ENCODE measurements around the gene MST1.

The MST1 gene

DNA sequence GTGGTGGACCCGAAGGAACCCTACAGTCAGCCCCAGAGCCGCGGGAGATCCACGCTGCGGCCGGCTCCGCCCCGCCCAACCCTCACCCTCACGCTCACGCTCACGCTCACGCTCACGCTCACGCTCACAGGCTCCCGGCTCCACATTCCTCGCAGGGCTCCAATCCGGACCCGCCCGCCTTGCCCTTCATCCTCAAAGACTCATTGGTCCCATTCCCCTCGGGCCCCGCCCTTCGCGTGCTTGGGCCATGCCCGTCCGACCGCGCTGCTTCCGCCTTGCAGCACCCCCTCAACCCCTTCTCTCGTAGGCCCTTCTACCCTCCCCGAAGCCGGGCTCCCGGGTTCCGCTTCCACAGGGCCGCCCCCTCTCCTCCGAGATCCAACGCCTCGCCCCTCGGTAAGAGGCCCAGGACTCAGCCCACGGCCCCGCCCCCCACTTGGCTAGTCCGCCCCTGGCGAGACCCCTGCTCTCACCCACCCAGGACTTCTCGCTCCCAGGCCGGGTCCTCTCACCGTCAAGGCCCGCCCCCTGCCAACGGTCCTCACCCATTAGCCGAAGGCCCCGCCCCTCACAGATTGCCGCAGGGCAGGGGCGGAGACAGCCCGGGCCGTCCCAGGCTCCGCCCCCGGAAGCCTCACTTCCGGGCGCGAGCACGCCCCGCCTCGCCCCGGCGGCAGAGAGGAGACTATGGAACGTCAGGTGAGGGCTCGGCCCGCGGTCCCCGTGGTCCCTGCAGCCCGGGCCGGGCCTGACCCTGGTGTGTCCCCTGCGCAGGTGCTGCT lies 15.4 kb downstream of the MST1 start, which contains the start of gene APEH:
Gene APEH (plus strand): TSS at position 637 of the 782 bp plus-strand sequence. CDS start 51 bp downstream, at position 688.
- DNase-seq: no peak

GRCh38 chr3:49673121-49673714 lies 16.1 kb downstream of the MST1 start:
- no peak for DNase-seq

GRCh38 chr3:49671291-49672288 lies 17.7 kb downstream of the MST1 start:
- DNase-seq: no peak

DNA sequence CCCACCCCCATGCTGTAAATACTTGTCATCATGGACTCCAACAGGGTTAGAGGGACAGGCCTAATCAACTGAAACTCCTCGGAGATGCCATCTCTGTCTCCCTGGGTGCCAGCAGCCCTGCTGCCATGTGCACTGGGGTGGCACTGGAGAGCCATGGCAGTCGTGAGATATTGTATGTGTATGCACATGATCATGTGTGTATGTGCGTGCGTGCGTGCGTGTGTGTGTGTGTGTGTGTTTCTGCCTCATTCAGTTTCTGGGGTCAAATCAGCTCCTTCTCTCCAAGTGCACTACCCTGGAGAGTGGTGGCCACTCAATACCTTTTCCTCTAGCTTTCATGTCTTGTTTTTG lies 18.4 kb downstream of the MST1 start:
- no peak for DNase-seq

GRCh38 chr3:49669352-49669751 lies 19.9 kb downstream of the MST1 start:
- DNase-seq: no peak

GRCh38 chr3:49668861-49669260 lies 20.4 kb downstream of the MST1 start:
- DNase-seq: no peak

- no peak for DNase-seq
These were observed 20.9 kb downstream of the MST1 start for GRCh38 chr3:49668414-49668797.

DNA sequence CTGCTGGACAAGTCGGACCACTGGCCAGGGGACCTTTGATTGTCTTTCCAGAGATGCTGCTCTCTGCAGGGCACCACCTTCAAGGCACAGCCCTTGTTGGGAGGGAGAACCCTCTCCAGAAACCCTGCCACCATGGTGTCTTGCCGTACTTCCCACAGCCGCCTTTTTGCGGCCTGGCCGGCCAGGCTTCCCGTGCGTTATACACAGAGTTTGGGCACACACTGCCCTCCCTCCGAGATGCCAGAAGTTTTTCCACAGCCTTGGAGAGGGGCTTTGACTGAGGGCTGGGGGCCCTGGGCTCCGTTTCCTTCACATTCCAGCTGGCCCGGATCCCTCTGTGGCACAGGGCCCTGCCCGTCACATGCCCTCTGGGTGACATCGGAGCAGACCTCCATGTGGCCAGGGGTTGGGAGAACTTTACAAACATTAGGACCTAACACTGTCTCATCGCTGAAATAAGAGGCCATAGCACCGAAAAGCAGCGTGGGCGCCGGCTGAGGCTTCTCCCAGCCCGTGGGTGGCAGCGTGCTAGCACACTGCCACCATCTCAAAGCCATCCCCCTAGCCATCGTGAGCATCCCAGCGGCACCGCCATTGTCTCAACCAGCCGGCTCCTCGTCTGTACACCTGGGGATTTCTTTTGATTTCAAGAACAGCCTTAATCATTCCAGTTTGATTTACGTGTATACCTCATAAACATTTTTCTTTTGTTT lies 21.4 kb downstream of the MST1 start:
- DNase-seq: no peak

DNA sequence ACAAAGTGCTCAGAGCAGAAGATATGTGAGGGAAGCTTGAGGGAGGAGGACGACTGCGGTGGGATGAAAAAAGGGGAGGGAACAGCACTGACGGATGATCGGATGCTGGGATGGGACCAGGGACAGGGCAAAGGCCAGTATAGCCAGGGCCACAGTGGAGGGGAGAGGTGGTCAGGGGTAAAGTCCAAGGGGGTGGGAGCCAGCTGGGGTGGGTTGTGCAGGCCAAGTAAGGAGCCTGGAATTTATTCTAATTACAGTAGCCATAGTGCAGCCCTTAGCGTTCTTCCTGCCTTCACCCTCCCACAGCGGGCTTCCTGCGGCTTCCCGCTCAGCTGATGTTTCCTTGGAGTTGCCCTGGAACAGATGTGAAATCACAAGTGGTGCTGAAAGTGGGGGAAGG lies 22.7 kb downstream of the MST1 start:
- DNase-seq: no peak

GRCh38 chr3:49665822-49666519 lies 23.3 kb downstream of the MST1 start:
- no peak for DNase-seq

- DNase-seq: no peak
These were observed 25.0 kb downstream of the MST1 start for GRCh38 chr3:49664300-49664699.

DNA sequence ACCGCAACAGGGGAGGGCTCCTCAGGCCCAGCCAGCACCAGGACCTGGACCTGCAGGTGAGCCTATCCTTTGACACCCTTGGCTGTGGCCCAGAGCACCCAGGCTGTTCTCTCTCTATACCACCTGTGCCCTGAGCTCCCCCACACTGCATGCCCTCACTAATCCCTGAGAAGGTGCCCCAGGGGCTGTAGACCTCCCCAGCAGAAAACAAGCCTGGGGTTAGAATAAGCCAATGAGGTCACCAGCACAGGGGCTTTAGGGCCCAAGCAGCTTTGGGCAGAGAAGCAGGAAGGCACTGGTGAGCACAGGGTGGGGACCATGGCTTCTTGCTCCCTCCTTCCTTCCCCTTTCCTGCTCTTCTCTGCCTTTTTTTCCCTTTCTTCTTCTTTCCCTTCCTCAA lies 25.4 kb downstream of the MST1 start:
- DNase-seq: no peak

GRCh38 chr3:49662720-49663413 lies 26.4 kb downstream of the MST1 start:
- DNase-seq: no peak

- no peak for DNase-seq
These were observed 27.3 kb downstream of the MST1 start for GRCh38 chr3:49662021-49662420.

DNA sequence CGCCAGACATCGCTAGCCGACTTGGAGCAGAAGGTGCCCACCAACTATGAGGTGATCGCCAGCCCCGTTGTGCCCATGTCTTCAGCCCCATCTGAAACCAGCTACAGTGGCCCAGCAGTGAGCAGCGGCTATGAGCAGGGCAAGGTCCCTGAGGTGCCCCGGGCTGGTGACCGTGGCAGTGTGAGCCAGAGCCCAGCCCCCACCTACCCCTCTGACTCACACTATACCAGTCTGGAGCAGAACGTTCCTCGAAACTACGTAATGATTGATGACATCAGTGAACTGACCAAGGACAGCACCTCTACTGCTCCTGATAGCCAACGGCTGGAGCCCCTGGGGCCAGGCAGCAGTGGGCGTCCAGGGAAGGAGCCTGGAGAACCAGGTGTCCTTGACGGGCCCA lies 28.0 kb downstream of the MST1 start:
- DNase-seq: no peak

DNA sequence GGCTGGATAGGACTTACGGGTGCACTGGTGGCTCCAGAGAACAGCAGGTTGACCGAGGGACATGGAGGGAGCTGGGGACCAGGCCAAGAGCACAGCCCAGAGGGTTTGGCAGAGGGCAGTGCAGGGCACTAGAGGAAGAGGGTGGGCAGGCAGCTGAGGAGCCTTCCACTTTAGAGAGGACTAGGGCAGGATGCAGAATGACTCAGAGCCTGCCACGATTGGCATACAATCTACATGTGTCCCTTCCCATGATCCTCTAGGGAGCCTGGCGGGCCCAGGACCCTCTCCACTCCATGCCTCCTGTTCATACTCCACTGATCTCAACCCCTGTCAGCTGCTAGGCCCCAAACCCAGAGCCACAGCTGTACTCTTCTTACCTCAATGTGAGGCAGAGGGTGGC lies 29.5 kb downstream of the MST1 start:
- DNase-seq: no peak

DNA sequence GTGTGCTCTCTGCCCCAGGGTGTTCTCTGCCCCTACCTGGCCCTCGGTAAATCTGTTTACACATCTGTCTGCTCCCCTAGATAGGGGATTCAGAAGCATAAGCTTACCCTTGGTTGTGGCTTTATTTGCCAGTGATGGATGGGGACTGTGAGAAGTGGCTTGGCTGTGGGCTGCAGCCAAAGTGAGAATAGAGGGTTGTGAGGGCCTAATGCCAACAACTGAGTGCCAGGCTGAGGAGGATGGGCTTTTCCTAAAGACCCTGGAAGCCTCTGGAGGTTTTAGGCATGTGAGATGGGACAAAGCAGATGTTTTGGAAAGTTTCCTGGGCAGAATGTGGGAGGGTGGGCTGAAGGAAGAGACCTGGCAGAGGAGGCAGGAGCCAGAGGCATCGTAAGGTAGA lies 30.6 kb downstream of the MST1 start:
- DNase-seq: no peak

DNA sequence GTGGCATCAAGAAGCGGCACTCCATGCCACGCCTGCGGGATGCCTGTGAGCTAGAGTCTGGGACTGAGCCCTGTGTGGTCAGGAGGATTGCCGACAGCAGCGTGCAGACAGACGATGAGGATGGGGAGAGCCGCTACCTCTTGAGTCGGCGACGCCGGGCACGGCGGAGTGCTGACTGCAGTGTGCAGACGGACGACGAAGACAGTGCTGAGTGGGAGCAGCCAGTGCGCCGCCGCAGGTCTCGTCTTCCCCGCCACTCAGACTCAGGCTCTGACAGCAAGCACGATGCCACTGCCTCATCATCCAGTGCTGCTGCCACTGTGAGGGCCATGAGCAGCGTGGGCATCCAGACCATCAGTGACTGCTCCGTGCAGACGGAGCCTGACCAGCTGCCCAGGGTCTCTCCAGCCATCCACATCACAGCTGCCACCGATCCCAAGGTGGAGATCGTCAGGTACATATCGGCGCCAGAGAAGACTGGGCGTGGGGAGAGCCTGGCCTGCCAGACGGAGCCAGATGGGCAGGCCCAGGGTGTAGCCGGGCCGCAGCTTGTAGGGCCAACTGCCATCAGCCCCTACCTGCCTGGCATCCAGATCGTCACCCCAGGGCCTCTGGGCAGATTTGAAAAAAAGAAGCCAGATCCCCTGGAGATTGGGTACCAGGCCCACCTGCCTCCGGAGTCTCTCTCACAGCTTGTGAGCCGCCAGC lies 31.9 kb downstream of the MST1 start:
- DNase-seq: no peak

DNA sequence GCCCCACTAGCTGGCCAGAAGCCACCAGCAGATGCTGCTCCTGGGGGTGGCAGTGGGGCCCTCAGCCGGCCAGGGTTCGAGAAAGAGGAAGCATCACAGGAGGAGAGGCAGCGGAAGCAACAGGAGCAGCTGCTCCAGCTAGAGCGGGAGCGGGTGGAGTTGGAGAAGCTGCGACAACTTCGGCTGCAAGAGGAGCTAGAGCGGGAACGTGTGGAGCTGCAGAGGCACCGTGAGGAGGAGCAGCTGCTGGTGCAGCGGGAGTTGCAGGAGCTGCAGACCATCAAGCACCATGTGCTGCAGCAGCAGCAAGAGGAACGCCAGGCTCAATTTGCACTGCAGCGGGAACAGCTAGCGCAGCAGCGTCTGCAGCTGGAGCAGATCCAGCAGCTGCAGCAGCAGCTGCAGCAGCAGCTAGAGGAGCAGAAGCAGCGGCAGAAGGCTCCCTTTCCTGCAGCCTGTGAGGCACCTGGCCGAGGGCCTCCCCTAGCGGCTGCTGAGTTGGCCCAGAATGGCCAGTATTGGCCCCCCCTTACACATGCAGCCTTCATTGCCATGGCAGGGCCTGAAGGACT lies 32.6 kb downstream of the MST1 start:
- no peak for DNase-seq

GRCh38 chr3:49655731-49656285 lies 33.5 kb downstream of the MST1 start:
- no peak for DNase-seq

Measured in NCI-H2171 (cell line).